Breast epithelium (tissue), 4 donors: ENCODE data around the gene CDH4. TPM values are rescaled to one million over a fixed set of nuclear protein-coding genes. Genes with fewer than 3 reads are reported as not detected.

Experiments
- DNase-seq, 2 donors: peaks; one replicate each; pipeline ENCODE4 v3.0.0-alpha.2; 2019; ENCODE audit warnings: low spot score in 2 of 2
- H3K27ac ChIP-seq, 2 donors: fragments of 200-600 bp; sonication (generic) in 1 of 2; one replicate each; pipeline ENCODE4 v1.5.1; 2016 to 2019; ENCODE audit warnings: mild to moderate bottlenecking in 1 of 2
- H3K27me3 ChIP-seq, 2 donors: fragments of 200-600 bp; sonication (generic) in 1 of 2; one replicate each; pipeline versions ENCODE4 v1.5.1 to v1.6.0; 2017 to 2019; ENCODE audit warnings: control low read depth in 1 of 2, mild to moderate bottlenecking in 1 of 2
- H3K36me3 ChIP-seq: fragments of 200-600 bp; one replicate; pipeline ENCODE4 v1.5.1; 2019
- H3K4me1 ChIP-seq, 2 donors: fragments of 200-600 bp; sonication (generic); one replicate each; pipeline ENCODE4 v1.5.1; 2016 to 2019; ENCODE audit warnings: control low read depth in 1 of 2
- H3K4me3 ChIP-seq, 3 donors: fragments of 200-600 bp; sonication (generic); 1 replicate in 2 of 3; 2 replicates in 1 of 3; pipeline ENCODE4 v1.5.1; 2016 to 2019; ENCODE audit warnings: mild to moderate bottlenecking in 3 of 3, moderate library complexity in 2 of 3
- H3K9me3 ChIP-seq, 2 donors: fragments of 200-600 bp; sonication (generic) in 1 of 2; one replicate each; pipeline ENCODE4 v1.5.1; 2016 to 2019; ENCODE audit warnings: control low read depth in 1 of 2
- POLR2A ChIP-seq: fragments of 450-650 bp; IDR thresholded peaks from one replicate; pipeline ENCODE4 v1.6.1; 2016; ENCODE audit warnings: antibody characterized with exemption, mild to moderate bottlenecking, moderate library complexity
- POLR2AphosphoS5 ChIP-seq, 3 donors: sonication (generic); formaldehyde crosslinking; IDR thresholded peaks; one replicate each; pipeline ENCODE4 v1.6.1; 2017; ENCODE audit warnings: antibody characterized with exemption in 3 of 3
- intact Hi-C: fragments of 100-400 bp; cut with DNase I; formaldehyde crosslinking; loops from one replicate; pipeline ENCODE4 v1.15.1; 2023; ENCODE audit warnings: low total_unique reads
- total RNA-seq, 3 donors: library from RNA; depleted of rRNA; stranded (reverse); fragments of >200 nt; gene quantifications; one replicate each; pipeline ENCODE4 v1.1.0, GENCODE V29; 2016
- TF ChIP-seq, protein P1 (sequence below), 3 donors: fragments of 450-650 bp; IDR thresholded peaks; one replicate each; pipeline ENCODE4 v1.5.1; 2016 to 2017; ENCODE audit warnings: antibody characterized with exemption in 3 of 3, mild to moderate bottlenecking in 3 of 3, moderate library complexity in 3 of 3

The CDH4 gene
- total RNA-seq, 3 donors from 2014 or later: under 0.01 TPM; not detected in 2

- TF ChIP-seq POLR2AphosphoS5 (IDR thresholded peaks at IDR 0.05) (no peak), POLR2A (no peak)
- TF ChIP-seq, protein P1, sequence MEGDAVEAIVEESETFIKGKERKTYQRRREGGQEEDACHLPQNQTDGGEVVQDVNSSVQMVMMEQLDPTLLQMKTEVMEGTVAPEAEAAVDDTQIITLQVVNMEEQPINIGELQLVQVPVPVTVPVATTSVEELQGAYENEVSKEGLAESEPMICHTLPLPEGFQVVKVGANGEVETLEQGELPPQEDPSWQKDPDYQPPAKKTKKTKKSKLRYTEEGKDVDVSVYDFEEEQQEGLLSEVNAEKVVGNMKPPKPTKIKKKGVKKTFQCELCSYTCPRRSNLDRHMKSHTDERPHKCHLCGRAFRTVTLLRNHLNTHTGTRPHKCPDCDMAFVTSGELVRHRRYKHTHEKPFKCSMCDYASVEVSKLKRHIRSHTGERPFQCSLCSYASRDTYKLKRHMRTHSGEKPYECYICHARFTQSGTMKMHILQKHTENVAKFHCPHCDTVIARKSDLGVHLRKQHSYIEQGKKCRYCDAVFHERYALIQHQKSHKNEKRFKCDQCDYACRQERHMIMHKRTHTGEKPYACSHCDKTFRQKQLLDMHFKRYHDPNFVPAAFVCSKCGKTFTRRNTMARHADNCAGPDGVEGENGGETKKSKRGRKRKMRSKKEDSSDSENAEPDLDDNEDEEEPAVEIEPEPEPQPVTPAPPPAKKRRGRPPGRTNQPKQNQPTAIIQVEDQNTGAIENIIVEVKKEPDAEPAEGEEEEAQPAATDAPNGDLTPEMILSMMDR (IDR thresholded peaks at IDR 0.05): no peak
- H3K36me3 ChIP-seq: no peaks in the 10 kb centered on the region
- no peaks in the 10 kb centered on the region for H3K4me1 ChIP-seq
- H3K9me3 ChIP-seq: no peaks in the 10 kb centered on the region
- H3K4me3 ChIP-seq: no peak overlapping the region
- peaks cover 0 to 14% of the 10 kb centered on the region in 2 donors for H3K27me3 ChIP-seq
- no peak overlapping the region for H3K27ac ChIP-seq
- intact Hi-C loops: no loop called here
- no peak for DNase-seq
Observed at GRCh38 chr20:61510778-61511330, 258.8 kb downstream of the CDH4 start.

- TF ChIP-seq, protein P1 (IDR thresholded peaks at IDR 0.05): no peak
- TF ChIP-seq POLR2A (no peak), POLR2AphosphoS5 (IDR thresholded peaks at IDR 0.05) (no peak)
- no peak for DNase-seq
- Histone ChIP-seq H3K4me1 (no peaks in the 10 kb centered on the region), H3K9me3 (no peaks in the 10 kb centered on the region), H3K27ac (no peak overlapping the region), H3K27me3 (peaks cover 0 to 11% of the 10 kb centered on the region in 2 donors), H3K4me3 (no peak overlapping the region), H3K36me3 (no peaks in the 10 kb centered on the region)
- intact Hi-C loops: no loop called here
Observed at GRCh38 chr20:61512475-61512874, 260.4 kb downstream of the CDH4 start.

GRCh38 chr20:61513124-61514017 is 261.3 kb downstream of the CDH4 start:
- peaks cover 0 to 10% of the 10 kb centered on the region in 2 donors for H3K27me3 ChIP-seq

DNA sequence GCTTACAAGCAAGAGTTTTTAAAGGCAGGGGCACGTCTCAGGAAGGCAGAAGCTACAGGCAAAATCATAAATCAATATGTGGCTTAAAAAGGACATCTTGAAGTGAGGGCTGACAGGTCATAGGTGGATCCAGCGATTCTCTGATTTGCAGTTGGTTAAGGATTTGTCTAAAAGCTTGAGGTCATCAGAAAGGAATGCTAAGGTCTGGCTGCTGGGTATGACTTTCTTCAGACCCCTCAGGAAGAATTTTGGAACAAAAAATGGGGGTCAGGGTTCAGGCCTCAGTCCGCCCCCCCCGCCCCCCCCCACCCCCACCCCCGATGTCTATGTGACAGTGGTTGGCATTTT is 261.9 kb downstream of the CDH4 start:
- Histone ChIP-seq H3K27ac (no peak overlapping the region), H3K4me3 (no peak overlapping the region), H3K27me3 (peaks cover 0 to 5% of the 10 kb centered on the region in 2 donors), H3K4me1 (no peaks in the 10 kb centered on the region), H3K36me3 (no peaks in the 10 kb centered on the region), H3K9me3 (no peaks in the 10 kb centered on the region)
- intact Hi-C loops: no loop called here
- TF ChIP-seq, protein P1 (IDR thresholded peaks at IDR 0.05): no peak
- TF ChIP-seq POLR2A: no peak
- TF ChIP-seq POLR2AphosphoS5 (IDR thresholded peaks at IDR 0.05): no peak
- no peak for DNase-seq

More at GRCh38 chr20:61513124-61514017, 261.3 kb downstream of the CDH4 start:
- TF ChIP-seq POLR2A (no peak), POLR2AphosphoS5 (IDR thresholded peaks at IDR 0.05) (no peak)
- TF ChIP-seq, protein P1 (IDR thresholded peaks at IDR 0.05): no peak
- no peak for DNase-seq
- intact Hi-C loops: no loop called here
- Histone ChIP-seq H3K4me1 (no peaks in the 10 kb centered on the region), H3K9me3 (no peaks in the 10 kb centered on the region), H3K36me3 (no peaks in the 10 kb centered on the region), H3K27ac (no peak overlapping the region), H3K4me3 (no peak overlapping the region)

GRCh38 chr20:61514396-61514795 is 262.3 kb downstream of the CDH4 start:
- H3K27me3 ChIP-seq: peaks cover 0 to 5% of the 10 kb centered on the region in 2 donors
- no peaks in the 10 kb centered on the region for H3K9me3 ChIP-seq
- intact Hi-C loops: no loop called here
- H3K4me1 ChIP-seq: no peaks in the 10 kb centered on the region
- TF ChIP-seq POLR2A: no peak
- H3K36me3 ChIP-seq: no peaks in the 10 kb centered on the region
- H3K27ac ChIP-seq: no peak overlapping the region
- no peak for DNase-seq
- H3K4me3 ChIP-seq: no peak overlapping the region
